Measurements from ENCODE around the gene CBX1. TPM values are rescaled to one million over a fixed set of nuclear protein-coding genes. Genes with fewer than 3 reads are reported as not detected.

CBX1 gene
- total and polyA plus RNA-seq, 2 of the 8 experiments (the other 6 are each of a cell fraction or from before 2014, with no cell fraction given): 38.7 to 173 TPM

DNA sequence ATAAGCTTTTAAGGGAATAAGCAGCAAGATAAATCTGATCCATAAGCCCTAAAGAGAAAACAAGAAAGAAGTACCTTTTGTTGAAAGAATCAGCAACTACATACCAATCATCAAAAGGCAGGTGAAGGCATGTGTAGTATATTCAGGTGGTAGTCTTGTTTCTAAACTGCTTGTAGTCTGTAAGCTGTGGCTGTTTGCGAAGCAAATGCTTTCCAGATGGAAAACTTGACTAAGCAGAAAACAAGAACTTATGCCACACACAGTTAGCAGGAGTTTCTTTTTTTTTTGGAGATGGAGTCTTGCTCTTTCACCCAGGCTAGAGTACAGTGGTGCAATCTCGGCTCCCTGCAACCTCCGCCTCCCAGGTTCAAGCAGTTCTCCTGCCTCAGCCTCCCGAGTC, 5.7 kb downstream of the CBX1 start:
- no peak overlapping the region for H2BK15ac ChIP-seq (ENCODE audit: low read length)
- 86% methylated on average over 4 of the region's 4 CpGs; no CpG with 5 or more reads in 1 of the 2 experiments for WGBS, 2 experiments (ENCODE audit: extremely low coverage in 1 of 2, insufficient coverage in 1 of 2, insufficient read length in 1 of 2, insufficient replicate concordance in 2 of 2, low coverage in 1 of 2, low lambda C conversion rate in 2 of 2, missing lambda C conversion rate in 1 of 2)
- H2AFZ ChIP-seq (ENCODE audit: low read length): no peak overlapping the region
- H4K8ac ChIP-seq (ENCODE audit: extremely low read depth, insufficient read depth, low read length): no peak overlapping the region
- peaks cover 6% of the 10 kb centered on the region for H3K79me1 ChIP-seq (ENCODE audit: low read depth, low read length)
- no peak overlapping the region for H2AK5ac ChIP-seq (ENCODE audit: low read depth, low read length)
- H3K23me2 ChIP-seq (ENCODE audit: low read depth, low read length): peaks cover 4% of the 10 kb centered on the region; the same call in 1 of the 2 replicates
- no peak overlapping the region for H4K91ac ChIP-seq (replicated peaks; ENCODE audit: insufficient read length, low read length)
- no peak overlapping the region for H3K27ac ChIP-seq (ENCODE audit: low read depth, low read length)
- H3K4ac ChIP-seq (replicated peaks; ENCODE audit: insufficient read length, low read depth, low read length): no peak overlapping the region
- no peak overlapping the region for H3K14ac ChIP-seq (ENCODE audit: insufficient read length)
- no peak overlapping the region for H4K5ac ChIP-seq (ENCODE audit: insufficient read length, low read depth, low read length)
- no peak overlapping the region for H2BK120ac ChIP-seq (replicated peaks; ENCODE audit: low read depth, low read length)
- ChIA-PET CTCF (ENCODE audit: partially characterized antibody) (interaction anchor here (0.6 to 7.7 kb wide), 8 partner anchors 12 to 125 kb away, joined by 3 to 58 read pairs (median 6); partner anchors contain the start of gene SNX11), POLR2A (ENCODE audit: partially characterized antibody) (interaction anchor here (0.6 to 10.9 kb wide), 8 partner anchors 10 to 1959 kb away, joined by 3 to 112 read pairs (median 4); partner anchors contain the start of gene NFE2L1)
- DNase-seq (ENCODE audit: low read depth in 1 of 2, low spot score in 2 of 2) (no peak), FAIRE-seq (no peak)
- no peak overlapping the region for H2BK5ac ChIP-seq (ENCODE audit: low read depth, low read length)
- no peak for TF ChIP-seq KDM1A (IDR thresholded peaks at IDR 0.05; ENCODE audit: borderline replicate concordance, low read length)
- TF ChIP-seq GABPA (IDR thresholded peaks at IDR 0.05; ENCODE audit: borderline replicate concordance, insufficient read depth, low read length): no peak
- TF ChIP-seq NANOG (IDR thresholded peaks at IDR 0.05; ENCODE audit: insufficient read depth, low read depth, low read length, poor library complexity, severe bottlenecking): no peak
- no peak for TF ChIP-seq GTF2F1 (IDR thresholded peaks at IDR 0.05; ENCODE audit: borderline replicate concordance, low read depth, low read length)
- TF ChIP-seq SAP30 (IDR thresholded peaks at IDR 0.05; ENCODE audit: insufficient read depth, insufficient replicate concordance, low read length): no peak
- H3K9ac ChIP-seq (replicated peaks in 1 of 4; ENCODE audit: extremely low read depth in 1 of 4, low read depth in 3 of 4, low read length in 3 of 4): no peak overlapping the region
- no peak overlapping the region for H3K4me2 ChIP-seq (ENCODE audit: insufficient read depth in 1 of 2, low read depth in 2 of 2, low read length in 2 of 2)
- peaks cover 0 to 15% (median 2%) of the 10 kb centered on the region in 4 experiments; a peak in 3 of 8 replicates for H3K36me3 ChIP-seq (ENCODE audit: control insufficient read depth in 2 of 4, insufficient read depth in 4 of 4, low read length in 3 of 4)
- H4K20me1 ChIP-seq (replicated peaks in 1 of 2; ENCODE audit: control insufficient read depth in 1 of 2, insufficient read depth in 2 of 2, low read length in 2 of 2): peaks cover 7 to 17% of the 10 kb centered on the region in 2 experiments
- H3K4me1 ChIP-seq (replicated peaks in 1 of 4; ENCODE audit: control insufficient read depth in 3 of 4, insufficient read depth in 4 of 4, low read length in 3 of 4): peaks cover 0 to 3% (median 0%) of the 10 kb centered on the region in 4 experiments; a peak in 1 of 7 replicates
- H3K79me2 ChIP-seq (ENCODE audit: control insufficient read depth in 1 of 2, insufficient read depth in 2 of 2, low read length in 2 of 2): peaks cover 18 to 96% of the 10 kb centered on the region in 2 experiments
- H2BK20ac ChIP-seq (ENCODE audit: low read length): no peak overlapping the region
- no peak overlapping the region for H3K56ac ChIP-seq (replicated peaks; ENCODE audit: insufficient read length, low read depth, low read length)
- no peak overlapping the region for H3K23ac ChIP-seq (ENCODE audit: insufficient read length)
- H3K4me3 ChIP-seq (ENCODE audit: extremely low read depth in 1 of 4, insufficient read depth in 2 of 4, low read depth in 3 of 4, low read length in 4 of 4): no peak overlapping the region
- H3K18ac ChIP-seq (ENCODE audit: extremely low read depth, low read length): no peak overlapping the region
- no peak overlapping the region for H2BK12ac ChIP-seq (ENCODE audit: low read depth, low read length)
- no peaks in the 10 kb centered on the region for H3K9me3 ChIP-seq (ENCODE audit: insufficient read depth in 2 of 2, low read depth in 1 of 2, low read length in 1 of 2)
- no peaks in the 10 kb centered on the region for H3K27me3 ChIP-seq (replicated peaks in 1 of 4; ENCODE audit: control insufficient read depth in 3 of 4, extremely low read depth in 1 of 4, insufficient read depth in 3 of 4, low read length in 3 of 4)
